HG02840 (cell line): ENCODE measurements around the gene ARSJ.

Source experiments
- ATAC-seq: cut with Tn5 transposase; IDR thresholded peaks from one replicate; pipeline ENCODE4 v1.9.1; 2021; ENCODE audit warnings: mild to moderate bottlenecking, moderate library complexity, moderate number of reproducible peaks; ENCODE audit not compliant: unreplicated experiment, low FRiP score

The ARSJ gene

GRCh38 chr4:113990886-113991285, 11.4 kb upstream of the ARSJ start:
- no peak for ATAC-seq

GRCh38 chr4:113987382-113987941, 8.0 kb upstream of the ARSJ start:
- no peak for ATAC-seq

DNA sequence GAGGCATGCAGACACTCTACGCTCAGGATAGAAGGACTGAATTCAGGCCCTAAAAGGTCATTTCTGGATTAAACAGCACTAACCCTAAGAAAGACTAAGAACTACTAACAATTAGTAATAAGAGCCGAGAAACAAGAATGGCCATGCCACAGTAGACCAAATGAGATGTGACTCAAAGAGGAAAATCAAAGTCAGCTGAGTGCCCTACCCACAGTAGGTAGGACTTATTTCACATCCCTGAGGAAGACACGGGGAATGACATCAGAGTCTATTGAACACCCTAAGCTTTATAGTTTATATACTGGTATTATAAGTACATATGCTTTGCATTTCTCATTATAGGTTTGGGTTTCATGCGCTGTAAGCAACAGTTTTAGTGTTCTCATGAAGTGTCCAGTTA, 2.7 kb upstream of the ARSJ start:
- ATAC-seq, result no peak

GRCh38 chr4:113981591-113981990, 2.1 kb upstream of the ARSJ start:
- ATAC-seq, result no peak

- ATAC-seq, result no peak
Measured at GRCh38 chr4:113979905-113980615, 613 bp upstream of the ARSJ start.

DNA sequence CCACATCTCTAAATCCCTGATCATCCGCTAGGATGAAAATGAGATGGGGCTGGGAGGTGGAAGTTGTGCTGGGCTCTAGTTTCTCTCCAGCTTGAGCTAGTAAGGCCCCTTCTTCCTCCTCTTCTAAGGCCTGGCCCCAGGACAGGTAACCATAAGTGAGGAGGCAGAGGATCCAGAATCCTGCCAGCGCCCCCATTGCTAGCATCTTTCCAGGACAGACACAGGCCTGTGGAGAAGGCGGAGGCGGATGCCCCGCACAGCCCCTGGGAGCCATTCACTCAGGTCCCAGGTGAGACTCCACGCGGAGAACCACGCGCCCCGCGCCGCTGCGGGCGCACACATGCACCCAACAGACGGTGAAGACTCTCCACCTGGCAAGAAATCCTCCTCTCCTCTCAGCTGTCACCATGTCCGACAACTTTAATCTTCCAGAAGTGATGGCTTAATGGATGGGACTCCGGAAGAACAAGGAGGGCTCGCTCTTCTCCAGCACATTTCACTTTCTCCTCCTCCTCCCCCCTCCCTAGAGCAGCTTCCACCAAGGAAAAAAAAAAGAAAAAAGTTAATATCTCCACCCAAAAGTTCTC, 793 bp downstream of the ARSJ start:
- no peak for ATAC-seq

DNA sequence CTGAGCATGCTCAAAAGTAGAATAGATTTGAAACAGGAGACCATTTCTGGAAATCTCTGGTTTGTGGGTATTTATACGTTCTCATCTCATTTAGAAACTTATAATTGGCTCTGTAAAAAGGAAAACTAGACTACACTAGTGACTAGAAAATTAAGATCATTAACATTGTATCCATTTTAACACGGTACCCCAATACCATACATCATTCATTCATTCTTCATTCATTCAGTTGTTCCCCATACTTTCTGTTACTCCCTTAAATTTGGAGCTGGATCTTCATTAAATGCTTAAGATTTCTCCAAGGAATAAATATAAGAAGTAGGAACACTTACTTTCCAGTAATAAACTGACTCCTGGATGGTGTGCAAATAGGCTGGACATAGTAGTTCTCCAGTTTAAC, 1.3 kb downstream of the ARSJ start:
- ATAC-seq, result no peak

GRCh38 chr4:113977526-113977855, 2.0 kb downstream of the ARSJ start:
- no peak for ATAC-seq

DNA sequence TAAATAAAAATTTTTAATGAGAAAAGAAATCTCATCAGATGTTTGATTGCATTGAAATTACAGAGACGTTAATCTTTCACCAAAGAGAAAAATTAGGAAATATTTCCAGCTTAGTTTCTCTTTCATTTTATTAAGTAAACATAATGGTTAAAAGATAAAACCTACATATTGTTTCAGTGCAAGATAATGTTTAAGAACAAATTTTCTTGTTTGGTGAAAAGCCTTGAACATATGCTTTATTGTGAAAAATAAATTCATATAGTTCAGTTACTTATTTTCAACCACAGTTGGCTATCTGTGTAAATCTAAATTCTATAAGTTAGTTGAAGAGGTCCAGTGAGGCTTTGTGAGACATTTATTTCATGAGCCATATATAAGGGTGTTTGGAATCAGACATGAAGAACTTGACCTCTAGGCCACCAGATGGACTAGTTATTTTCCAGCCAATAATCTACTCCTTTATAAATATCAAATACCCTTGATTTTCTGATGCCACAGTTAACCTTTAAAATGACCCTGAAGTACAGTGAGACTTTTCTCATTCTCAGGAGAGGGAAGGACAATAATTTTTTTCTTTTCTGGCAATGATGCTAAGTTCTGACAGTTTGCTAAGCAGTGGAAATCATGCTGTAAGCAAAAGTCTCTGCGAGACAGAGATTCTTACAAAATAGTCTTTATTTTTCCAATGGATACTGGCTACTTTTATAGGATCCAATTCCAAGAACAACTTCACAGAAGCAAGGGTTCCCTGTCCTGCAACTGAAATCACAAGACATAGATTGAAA, 2.5 kb downstream of the ARSJ start:
- no peak for ATAC-seq

DNA sequence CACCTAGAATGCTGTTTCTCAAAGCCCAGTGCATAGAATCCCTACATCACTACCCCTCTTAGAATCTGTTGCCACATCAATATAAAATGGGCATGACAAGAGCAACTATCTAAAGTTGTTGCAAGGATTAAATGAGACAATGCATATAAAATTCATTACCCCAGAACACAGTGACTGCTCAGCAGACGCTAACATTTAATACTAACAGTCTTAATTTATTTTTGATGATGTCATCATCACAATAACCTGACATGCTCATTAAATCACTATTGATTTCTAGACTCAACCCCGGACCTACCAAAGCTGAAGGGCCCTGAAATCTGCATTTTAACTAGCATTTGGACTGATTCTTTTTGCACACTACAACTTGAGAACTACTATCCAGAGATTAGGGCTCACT, 3.9 kb downstream of the ARSJ start:
- ATAC-seq, result no peak

DNA sequence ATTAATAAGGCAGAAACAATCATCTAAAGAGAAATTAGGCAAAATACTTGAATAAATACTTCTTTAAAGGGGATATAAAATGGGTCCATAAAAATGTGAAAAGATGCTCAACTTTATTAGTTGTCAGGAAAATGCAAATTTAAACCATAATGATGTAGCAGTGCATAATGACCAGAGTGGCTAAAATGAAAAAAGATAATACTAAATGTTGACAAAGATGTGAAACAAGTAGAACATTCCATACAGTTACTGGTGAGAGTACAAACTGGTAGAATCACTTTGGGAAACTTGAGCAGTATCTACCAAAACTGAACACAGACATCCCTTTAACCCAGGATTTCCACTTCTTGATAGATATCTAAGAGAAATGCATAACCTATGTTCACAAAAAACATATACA, 5.0 kb downstream of the ARSJ start:
- ATAC-seq, result no peak

DNA sequence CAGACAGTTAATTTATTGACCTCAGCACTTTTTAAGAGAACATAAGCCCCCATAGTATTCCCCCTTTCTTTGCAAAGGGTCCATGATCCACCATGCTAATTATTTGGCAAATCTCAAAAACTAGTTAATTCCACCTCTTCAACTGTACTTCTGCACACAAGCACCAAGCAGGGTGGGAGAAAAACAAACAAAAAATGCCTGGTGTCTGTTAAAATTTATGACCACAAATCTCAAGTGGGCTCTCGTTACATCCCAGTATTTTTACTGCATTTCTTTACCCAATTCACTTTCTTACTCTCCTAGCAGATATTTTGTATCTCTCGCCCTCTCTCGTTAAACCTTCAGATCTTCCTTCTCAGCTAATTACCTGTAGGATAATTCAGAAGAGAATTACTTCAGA, 6.1 kb downstream of the ARSJ start:
- ATAC-seq, result no peak

DNA sequence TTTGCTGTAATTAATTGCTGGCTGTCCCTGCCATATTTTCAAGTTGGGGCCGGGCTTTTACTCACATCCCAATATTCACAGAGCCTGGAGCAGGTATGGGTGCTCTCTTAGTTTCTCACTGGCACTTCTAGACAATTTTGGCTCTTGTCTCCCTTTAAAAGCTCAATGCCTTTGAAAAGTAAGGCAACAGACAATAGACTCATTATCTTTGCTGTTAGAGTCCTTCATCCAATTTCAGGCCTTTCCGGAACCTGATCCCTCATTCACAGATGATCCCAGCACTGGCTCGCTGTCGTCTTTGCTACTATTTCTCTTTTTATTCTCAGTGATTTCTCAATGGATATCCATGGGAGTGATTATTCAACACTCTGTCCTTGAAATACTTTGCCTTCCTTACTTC, 6.7 kb downstream of the ARSJ start:
- no peak for ATAC-seq

DNA sequence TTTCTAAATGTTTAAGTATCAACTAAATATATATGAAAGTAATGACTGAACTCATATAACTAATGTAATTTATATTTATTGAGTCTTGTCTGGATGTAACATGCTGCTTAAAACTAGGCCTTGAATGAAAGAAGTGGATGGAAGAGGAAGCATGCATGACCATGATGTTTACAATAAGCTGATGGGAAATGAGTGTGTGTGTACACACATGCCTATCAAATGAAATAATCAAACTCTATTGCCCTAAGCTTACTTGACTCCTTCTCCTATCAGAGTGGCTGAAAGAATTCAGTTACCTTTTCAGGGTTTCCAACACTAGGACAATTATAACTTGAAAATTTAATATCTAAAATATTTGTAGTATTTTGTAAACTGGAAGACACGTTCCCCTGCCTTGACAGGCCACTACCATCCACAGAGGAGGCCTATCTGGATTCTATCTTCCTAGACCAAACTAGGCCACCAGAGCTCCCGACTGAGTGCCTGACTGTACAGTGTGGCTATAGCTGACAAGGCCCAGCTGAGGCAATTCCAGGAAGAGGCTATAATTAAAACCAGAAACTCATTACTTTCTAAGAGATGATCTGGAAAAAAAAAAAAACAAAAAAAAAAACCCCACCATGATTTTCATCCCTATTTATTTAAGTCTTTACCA, 7.6 kb downstream of the ARSJ start:
- no peak for ATAC-seq

- ATAC-seq, result no peak
Measured at GRCh38 chr4:113969709-113970334, 9.6 kb downstream of the ARSJ start.

GRCh38 chr4:113968473-113968872, 11.0 kb downstream of the ARSJ start:
- no peak for ATAC-seq

DNA sequence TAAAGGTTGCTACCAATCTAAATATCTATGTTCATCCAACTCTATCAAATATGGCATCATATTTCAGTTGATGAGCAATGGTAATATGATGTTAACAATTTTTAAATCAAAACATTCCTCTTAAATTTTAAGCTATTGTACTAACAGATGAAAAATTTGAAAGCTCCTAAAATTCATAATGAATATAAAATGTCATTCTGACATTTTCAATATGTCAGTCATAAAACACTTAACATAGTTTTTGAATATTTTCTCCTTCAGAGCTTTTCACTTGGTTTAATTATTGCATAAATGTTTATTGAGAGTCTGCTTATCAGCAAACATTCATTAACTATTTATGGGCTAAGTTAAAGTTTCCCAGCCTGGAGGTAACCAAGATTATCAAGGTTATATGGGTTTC, 11.8 kb downstream of the ARSJ start:
- no peak for ATAC-seq

DNA sequence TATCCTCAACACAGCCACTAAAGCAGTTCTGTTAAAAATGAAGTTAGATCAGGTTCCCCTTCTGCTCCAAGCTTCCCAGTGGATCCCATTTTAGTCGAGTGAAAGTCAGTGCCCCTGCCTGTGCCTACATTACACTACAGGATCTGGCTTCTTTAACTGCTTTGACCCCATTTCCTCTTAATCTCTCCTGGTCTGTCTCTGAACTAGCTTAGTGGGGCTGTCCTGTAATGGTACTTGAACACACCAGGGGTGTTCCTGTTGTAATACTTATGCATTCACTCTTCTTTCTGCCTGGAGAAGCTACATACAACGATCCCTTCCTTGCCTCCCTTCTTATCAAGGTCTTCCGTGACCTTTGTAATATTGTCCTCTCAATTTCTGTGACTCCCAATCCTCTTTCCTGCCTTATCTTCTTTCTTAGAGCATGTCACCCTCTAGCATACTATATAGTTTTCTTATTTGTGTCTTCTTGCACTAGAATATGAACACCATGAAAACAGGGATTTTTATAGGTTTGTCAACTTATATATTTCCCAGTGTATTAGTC, 16.7 kb downstream of the ARSJ start:
- no peak for ATAC-seq

DNA sequence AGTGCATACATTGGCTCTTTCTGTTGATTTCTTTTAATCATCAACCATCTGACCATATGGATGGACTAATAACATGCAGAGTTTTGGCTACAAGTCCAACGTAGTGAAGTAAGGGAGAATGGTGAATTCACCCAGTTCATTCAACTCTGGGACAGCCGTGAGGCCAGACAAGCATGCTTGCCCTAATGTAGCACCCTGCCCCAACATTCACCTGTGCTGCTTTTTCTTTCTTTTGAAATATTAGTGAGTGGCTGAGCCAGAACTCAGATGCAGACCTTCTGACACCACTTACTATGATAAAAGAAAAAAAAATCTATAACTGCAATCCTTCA, 17.5 kb downstream of the ARSJ start:
- ATAC-seq, result no peak

- ATAC-seq, result no peak
Measured at GRCh38 chr4:113960684-113961321, 18.6 kb downstream of the ARSJ start.
